Endothelial cell of umbilical vein (primary cell): Measurements from ENCODE around the gene ARHGAP22. TPM values are rescaled to one million over a fixed set of nuclear protein-coding genes. Genes with fewer than 3 reads are reported as not detected.

ENCODE experiments used
- BruUV-seq: library from RNA; stranded (reverse); fragments of 400-500 nt; replicated peaks from 2 replicates; lab custom pipeline; 2021; lab: Mats Ljungman, UMichigan
- CTCF ChIA-PET: fragments of 300-600, 350-600 bp; sonication (Branson Sonifier 250); formaldehyde crosslinking; loops from one replicate; lab custom pipeline; 2021; ENCODE audit warnings: antibody characterized with exemption, inconsistent platforms; lab: Charles Lee
- POLR2A ChIA-PET: fragments of 300-600, 350-600 bp; sonication (Branson Sonifier 250); formaldehyde crosslinking; loops from one replicate; lab custom pipeline; 2021; ENCODE audit warnings: antibody characterized with exemption, inconsistent platforms; lab: Charles Lee
- DNase-seq: peaks from one replicate; pipeline ENCODE4 v3.0.0-alpha.2; 2011; ENCODE audit warnings: low read depth, low spot score
- FAIRE-seq: peaks from 2 replicates; lab custom pipeline; 2011; peaks lifted over from hg19 to GRCh38; lab: Jason Lieb, UNC
- H2AFZ ChIP-seq: 2 replicates; pipeline ENCODE4 v1.6.0; 2012; ENCODE audit warnings: low read depth, low read length, control low read depth, inconsistent platforms
- H3K27ac ChIP-seq: 2 replicates; pipeline ENCODE4 v1.5.1; 2011; ENCODE audit warnings: low read depth, mild to moderate bottlenecking, control low read depth, low read length, moderate library complexity; ENCODE audit not compliant: insufficient read depth
- H3K27me3 ChIP-seq, 2 experiments: 2 replicates each; pipeline versions ENCODE4 v1.6.0 to v1.6.1; 2011; ENCODE audit warnings: low read length in 2 of 2, mixed read lengths in 1 of 2; ENCODE audit not compliant: control insufficient read depth in 2 of 2, insufficient read depth in 2 of 2
- H3K36me3 ChIP-seq, 2 experiments: 2 replicates in 1 of 2; 3 replicates in 1 of 2; pipeline ENCODE4 v1.5.1; 2011; ENCODE audit warnings: low read length in 2 of 2, mild to moderate bottlenecking in 1 of 2, moderate library complexity in 1 of 2; ENCODE audit not compliant: control insufficient read depth in 2 of 2, insufficient read depth in 2 of 2; ENCODE audit errors: extremely low read depth in 1 of 2
- H3K4me1 ChIP-seq: 3 replicates; pipeline ENCODE4 v1.5.1; 2011; ENCODE audit warnings: mild to moderate bottlenecking, low read length; ENCODE audit not compliant: control insufficient read depth, insufficient read depth; ENCODE audit errors: extremely low read depth
- H3K4me2 ChIP-seq: 2 replicates; pipeline ENCODE4 v1.6.1; 2011; ENCODE audit warnings: low read length, control low read depth, mixed read lengths; ENCODE audit not compliant: insufficient read depth
- H3K4me3 ChIP-seq, 3 experiments: fragments of 200-600 bp in 1 of 3; sonication (generic), shearing (Covaris generic) in 1 of 3; replicated peaks in 1 of 3; 2 replicates each; pipeline ENCODE4 v1.5.1; 2011 to 2016; ENCODE audit warnings: control low read depth in 3 of 3, low read length in 3 of 3, mild to moderate bottlenecking in 2 of 3, inconsistent platforms in 1 of 3, low read depth in 1 of 3, moderate library complexity in 1 of 3; ENCODE audit not compliant: insufficient read depth in 1 of 3
- H3K79me2 ChIP-seq: 2 replicates; pipeline ENCODE4 v1.6.0; 2012; ENCODE audit warnings: low read length, inconsistent platforms; ENCODE audit not compliant: control insufficient read depth, insufficient read depth
- H3K9ac ChIP-seq: replicated peaks from 2 replicates; pipeline ENCODE3; 2011; ENCODE audit warnings: low read length, control low read depth; ENCODE audit not compliant: insufficient read depth; ENCODE audit errors: extremely low read depth
- H3K9me1 ChIP-seq: replicated peaks from 3 replicates; pipeline ENCODE4 v1.6.0; 2011; ENCODE audit warnings: mild to moderate bottlenecking, low read length; ENCODE audit not compliant: control insufficient read depth, insufficient read depth; ENCODE audit errors: extremely low read depth
- H3K9me3 ChIP-seq: replicated peaks from 2 replicates; pipeline ENCODE4 v1.5.1; 2012; ENCODE audit warnings: low read length, inconsistent platforms; ENCODE audit not compliant: control insufficient read depth, insufficient read depth
- H4K20me1 ChIP-seq: replicated peaks from 2 replicates; pipeline ENCODE3; 2011; ENCODE audit warnings: mild to moderate bottlenecking, low read length; ENCODE audit not compliant: control insufficient read depth, insufficient read depth; ENCODE audit errors: extremely low read depth
- CTCF ChIP-seq, 2 donors: IDR thresholded peaks; 1 replicate in 1 of 2; 2 replicates in 1 of 2; pipeline ENCODE4 v1.5.1; 2011; ENCODE audit warnings: low read length in 2 of 2, mild to moderate bottlenecking in 2 of 2, moderate library complexity in 2 of 2, control low read depth in 1 of 2, inconsistent platforms in 1 of 2, low read depth in 1 of 2; ENCODE audit not compliant: insufficient read depth in 1 of 2; ENCODE audit errors: extremely low read depth in 1 of 2
- EZH2 ChIP-seq: IDR thresholded peaks from 2 replicates; pipeline ENCODE4 v1.6.1; 2012; ENCODE audit warnings: borderline replicate concordance, low read depth, mild to moderate bottlenecking, moderate library complexity, low read length, inconsistent platforms; ENCODE audit not compliant: severe bottlenecking
- FOS ChIP-seq: IDR thresholded peaks from 2 replicates; pipeline ENCODE4 v1.6.1; 2011; ENCODE audit warnings: mild to moderate bottlenecking, low read length, moderate library complexity, borderline replicate concordance; ENCODE audit not compliant: insufficient read depth
- GATA2 ChIP-seq: IDR thresholded peaks from 2 replicates; pipeline ENCODE4 v1.7.0; 2011; ENCODE audit warnings: low read depth, mild to moderate bottlenecking, moderate library complexity, mixed read lengths, low read length; ENCODE audit not compliant: insufficient read length, insufficient read depth
- JUN ChIP-seq: IDR thresholded peaks from 2 replicates; pipeline ENCODE4 v1.6.1; 2011; ENCODE audit warnings: borderline replicate concordance, low read depth; ENCODE audit not compliant: insufficient read length, insufficient read depth
- MAX ChIP-seq: IDR thresholded peaks from 2 replicates; pipeline ENCODE4 v1.6.1; 2011; ENCODE audit not compliant: insufficient read depth, insufficient read length
- MYC ChIP-seq: IDR thresholded peaks from one replicate; pipeline ENCODE4 v1.6.1; 2011; ENCODE audit warnings: mild to moderate bottlenecking, low read depth, low read length
- POLR2A ChIP-seq: IDR thresholded peaks from 2 replicates; pipeline ENCODE4 v1.6.1; 2012; ENCODE audit warnings: low read depth, mild to moderate bottlenecking, control low read depth, low read length
- POLR2AphosphoS5 ChIP-seq: IDR thresholded peaks from 2 replicates; pipeline ENCODE4 v1.6.1; 2012; ENCODE audit warnings: low read depth, mild to moderate bottlenecking, control low read depth, low read length, moderate library complexity; ENCODE audit not compliant: insufficient read depth
- dilution Hi-C: fragments of 300-500 bp; cut with MboI; formaldehyde crosslinking; loops from one replicate; pipeline ENCODE4 v1.15.0; 2019; ENCODE audit warnings: low sequenced_read_pairs; ENCODE audit not compliant: extremely low pct_ligation_motif_present
- intact Hi-C: fragments of 100-400 bp; cut with micrococcal nuclease; formaldehyde crosslinking; loops from one replicate; pipeline ENCODE4 v1.10.0; 2022
- polyA plus RNA-seq, 4 experiments: library from polyadenylated mRNA; depleted of rRNA in 3 of 4; stranded (reverse) in 3 of 4; unstranded in 1 of 4; fragments of >200 nt; gene quantifications; 2 replicates each; pipeline versions ENCODE4 v1.2.1 to v1.2.3, GENCODE V29; 2011 to 2012; ENCODE audit warnings: missing spikeins in 1 of 4
- total RNA-seq: library from RNA; stranded (reverse); gene quantifications from 2 replicates; pipeline ENCODE4 v1.2.3, GENCODE V29; 2021

Gene ARHGAP22
- total and polyA plus RNA-seq, 2 donors (not counting 3 experiments of a cell fraction or from before 2014, with no cell fraction given), result 8.6 to 50.3 TPM

- peaks cover 4 to 6% of the 10 kb centered on the region in 2 experiments for H3K36me3 ChIP-seq
- intact Hi-C loops (no loop called here), dilution Hi-C loops (no loop called here)
- peaks cover 24% of the 10 kb centered on the region for H3K79me2 ChIP-seq
- no peak overlapping the region for H3K9ac ChIP-seq
- FAIRE-seq (no peak), DNase-seq (no peak)
- TF ChIP-seq GATA2 (no peak), POLR2AphosphoS5 (no peak), JUN (no peak), FOS (no peak), MAX (no peak), POLR2A (no peak), MYC (no peak), CTCF (IDR thresholded peaks at IDR 0.05; ENCODE audit: extremely low read depth in 1 of 2, insufficient read depth in 1 of 2, low read depth in 1 of 2, low read length in 2 of 2) (no peak), EZH2 (no peak)
- no peak overlapping the region for H3K27ac ChIP-seq
- ChIA-PET CTCF (interaction anchor here (1.3 to 16.9 kb wide), 3 partner anchors 21 to 111 kb away, joined by 3 to 445 read pairs (median 6); no protein-coding TSS in a partner anchor), POLR2A (no interaction called here)
- no peak overlapping the region for H3K4me3 ChIP-seq
- no peaks in the 10 kb centered on the region for H3K9me3 ChIP-seq
- no peaks in the 10 kb centered on the region for H3K9me1 ChIP-seq
- BruUV-seq, result no TSS peak
- no peak overlapping the region for H2AFZ ChIP-seq
- no peaks in the 10 kb centered on the region for H3K27me3 ChIP-seq
- H3K4me1 ChIP-seq, result peaks cover 14% of the 10 kb centered on the region
- no peak overlapping the region for H3K4me2 ChIP-seq
- H4K20me1 ChIP-seq, result no peaks in the 10 kb centered on the region
These were observed 59.3 kb downstream of the ARHGAP22 start for GRCh38 chr10:48545462-48546145.
